ENCODE results near the gene LRRC36. TPM values are rescaled to one million over a fixed set of nuclear protein-coding genes. Genes with fewer than 3 reads are reported as not detected.
"Not testable (repeated sequence)": the region's sequence is repeated elsewhere in the genome, so short reads cannot be mapped to it uniquely, and the experiment has no call there.

LRRC36 gene
- total RNA-seq, 1 donor from 2014 or later: 2.1 TPM

DNA sequence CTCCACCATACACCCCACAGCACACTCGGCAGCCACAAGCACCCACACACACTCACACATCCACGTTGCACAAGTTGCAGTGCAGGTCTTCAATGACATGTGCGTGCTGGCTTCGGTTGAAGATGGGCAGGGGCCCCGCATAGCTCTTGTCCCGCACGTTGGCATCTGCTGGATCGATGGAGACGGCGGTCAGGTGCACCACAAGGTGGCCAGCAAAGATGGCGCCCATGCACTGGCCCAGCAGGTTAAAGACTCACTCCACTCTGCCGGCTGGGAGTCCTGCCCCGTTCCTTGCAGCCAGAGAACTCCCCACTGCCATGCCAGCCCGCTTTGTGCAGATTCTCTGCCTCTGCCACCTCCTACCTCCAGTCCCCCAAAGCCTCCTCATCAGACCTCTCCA, 74.3 kb downstream of the LRRC36 start:
- DNase-seq (ENCODE audit: low spot score): no peak

DNA sequence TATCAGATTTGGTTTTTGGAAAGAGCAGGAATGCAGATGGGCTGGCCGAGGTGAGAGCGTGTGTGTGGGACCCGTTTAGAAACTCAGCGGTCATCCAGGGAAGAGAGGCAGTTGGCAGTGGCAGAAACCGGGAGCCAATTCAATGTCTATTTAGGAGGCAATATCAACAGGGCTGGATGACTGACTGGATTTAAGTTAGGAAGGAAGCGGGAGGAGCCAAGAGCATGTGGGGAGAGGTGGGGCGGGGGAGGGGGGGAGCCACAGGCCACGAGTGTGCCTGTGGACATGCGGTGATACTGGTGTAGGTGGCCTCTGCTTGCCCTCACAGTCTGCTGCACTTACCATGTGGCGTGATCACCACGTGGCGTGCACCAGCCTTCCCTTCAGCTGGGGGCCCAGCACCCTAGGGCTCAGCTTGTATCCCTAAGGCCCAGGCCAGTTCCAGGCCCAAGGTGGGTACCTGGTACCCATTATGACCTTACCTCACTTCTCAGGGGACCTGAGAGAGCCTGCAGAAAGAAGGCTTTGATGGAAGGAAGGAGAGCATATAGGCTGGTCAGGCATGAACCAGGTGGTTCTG, 77.5 kb downstream of the LRRC36 start:
- no peak for DNase-seq (ENCODE audit: low spot score)

DNA sequence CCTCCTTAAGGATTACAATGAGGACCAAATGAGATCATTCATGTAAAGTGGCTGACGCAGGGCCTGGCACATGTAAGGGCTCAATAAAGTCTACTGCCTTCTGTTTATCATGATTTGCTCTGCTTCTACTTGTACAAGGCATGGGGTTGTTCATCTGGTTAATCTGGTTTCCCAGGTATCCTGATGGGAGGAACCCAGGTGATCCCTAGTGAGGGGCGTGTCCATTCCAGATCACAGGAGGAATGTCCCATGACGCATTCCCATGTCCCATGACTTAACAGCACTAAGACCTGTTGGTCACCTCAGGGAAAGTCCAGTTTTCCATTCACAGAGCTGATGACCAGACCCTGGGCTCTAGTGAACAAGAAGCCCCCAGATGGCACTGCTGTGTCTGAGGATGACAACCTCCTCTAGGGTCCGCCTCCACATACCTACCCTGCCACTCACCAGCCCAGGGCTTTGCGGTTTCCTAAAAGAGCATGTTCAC, 78.2 kb downstream of the LRRC36 start:
- peak; percentile 93 for DNase-seq (ENCODE audit: low spot score)

GRCh38 chr16:67405336-67405735, 78.7 kb downstream of the LRRC36 start:
- no peak for DNase-seq (ENCODE audit: low spot score)

DNA sequence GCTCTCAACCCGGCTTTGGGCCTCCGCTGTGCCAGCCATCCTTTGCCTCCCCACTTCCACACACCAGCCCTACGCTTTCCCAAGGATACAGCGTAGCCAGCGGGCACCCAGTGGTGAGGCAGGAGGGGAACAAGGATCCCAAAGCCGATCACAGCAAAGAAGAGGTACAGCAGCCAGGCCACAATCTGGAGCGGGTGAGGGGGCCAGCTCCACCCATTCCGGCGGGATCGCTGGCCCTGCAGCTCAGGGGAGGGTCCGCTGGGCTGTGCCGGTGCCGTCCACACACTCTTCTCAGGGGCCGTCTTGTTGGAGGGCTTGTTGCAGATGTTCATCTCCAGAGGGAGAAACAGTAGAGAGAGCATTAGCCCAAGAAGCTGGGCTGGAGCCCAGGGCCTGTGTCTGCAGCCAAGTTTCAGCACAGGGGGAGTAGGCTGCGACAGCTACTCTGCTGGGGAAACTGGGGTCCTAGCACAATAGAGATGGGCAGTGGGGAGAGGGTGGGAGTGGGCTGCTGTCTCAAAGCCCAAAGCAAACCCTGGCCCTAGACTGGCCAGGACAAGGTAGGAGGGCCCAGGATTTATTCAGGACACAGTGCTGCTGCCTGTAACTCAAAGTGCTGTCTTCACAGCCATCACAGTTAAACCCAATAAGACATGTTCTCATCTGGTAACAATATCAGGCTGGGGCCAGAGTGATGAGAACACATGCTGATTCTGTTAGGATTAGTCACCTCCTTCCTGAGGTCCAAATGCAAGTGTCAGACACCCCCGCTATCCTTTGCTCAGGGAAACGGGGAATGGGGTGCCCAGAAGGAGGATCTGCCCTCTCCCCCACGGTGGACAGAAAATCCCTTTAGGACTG, 79.7 kb downstream of the LRRC36 start:
- no peak for DNase-seq (ENCODE audit: low spot score)

DNA sequence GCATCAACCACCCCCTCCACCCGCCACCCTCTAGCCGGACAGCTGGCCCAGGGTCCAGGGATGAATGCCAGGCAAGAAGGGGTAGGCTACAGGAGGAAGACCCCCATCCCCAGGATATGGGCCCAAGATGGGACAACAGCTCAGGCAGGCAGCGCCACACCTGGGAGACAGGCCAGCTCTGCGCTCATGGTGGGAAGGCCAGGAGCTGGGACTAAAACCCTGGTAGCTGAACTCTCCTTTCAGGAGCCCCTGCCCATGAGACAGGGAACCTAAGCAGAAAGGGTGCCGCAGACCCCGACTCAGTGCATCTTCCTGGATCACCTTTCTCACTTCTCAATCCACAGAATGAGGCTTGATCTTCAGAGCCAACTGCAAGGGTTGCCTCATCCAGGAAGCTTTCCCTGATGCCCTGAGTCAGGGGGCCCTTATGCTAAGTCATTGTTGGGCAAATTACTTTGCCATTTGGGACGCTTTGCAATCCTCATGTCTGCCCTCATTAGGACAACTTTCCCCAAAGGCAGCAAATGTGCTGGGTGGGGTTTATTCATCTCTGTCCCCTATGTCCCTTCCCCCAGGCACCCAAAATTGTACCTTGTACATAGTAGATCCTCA, 80.7 kb downstream of the LRRC36 start:
- DNase-seq (ENCODE audit: low spot score): no peak

- no peak for DNase-seq (ENCODE audit: low spot score)
Measured at GRCh38 chr16:67407788-67408452, 81.3 kb downstream of the LRRC36 start.

DNA sequence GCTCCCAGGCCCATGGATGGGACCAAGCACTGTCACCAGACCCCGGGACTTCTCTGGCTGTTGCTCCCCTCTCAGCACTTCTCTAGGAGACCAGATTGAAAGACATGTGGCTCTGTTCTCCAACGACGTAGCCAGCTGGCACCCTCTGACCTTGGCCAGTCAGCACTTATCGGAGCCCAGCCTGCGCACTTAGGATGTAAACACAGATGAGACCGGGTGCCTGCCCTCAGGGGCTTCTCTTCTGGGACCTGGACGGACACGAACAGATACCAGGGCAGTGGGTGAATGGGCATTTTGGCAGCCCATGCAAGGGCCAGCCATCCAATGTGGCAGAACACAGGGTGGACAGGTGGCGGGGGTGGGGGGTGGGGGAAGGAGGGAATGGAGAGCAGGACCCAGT, 83.0 kb downstream of the LRRC36 start:
- no peak for DNase-seq (ENCODE audit: low spot score)

GRCh38 chr16:67411339-67411738, 84.7 kb downstream of the LRRC36 start:
- DNase-seq (ENCODE audit: low spot score): no peak

DNA sequence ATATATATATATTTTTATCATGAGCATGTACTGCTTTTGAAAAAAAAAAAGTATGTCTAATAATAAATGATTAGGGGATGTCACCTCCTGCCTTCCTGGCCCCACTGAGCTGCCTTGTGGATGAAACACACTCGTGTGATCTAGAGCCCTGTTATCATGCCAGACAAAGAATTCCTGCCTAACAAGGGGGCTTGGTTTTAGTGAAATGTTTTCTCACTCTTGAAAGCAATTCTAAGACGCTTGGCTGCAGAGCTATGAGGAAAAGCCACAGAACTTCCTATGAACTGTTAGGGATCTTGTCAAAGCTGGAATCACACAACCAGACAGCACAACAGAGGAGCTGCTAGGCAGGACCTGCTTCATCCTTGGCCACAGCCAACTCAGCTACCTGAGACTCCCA, 85.7 kb downstream of the LRRC36 start:
- no peak for DNase-seq (ENCODE audit: low spot score)

GRCh38 chr16:67413978-67414911, 87.6 kb downstream of the LRRC36 start:
- DNase-seq (ENCODE audit: low spot score): no peak

GRCh38 chr16:67415421-67415820, 88.8 kb downstream of the LRRC36 start:
- DNase-seq (ENCODE audit: low spot score): not testable (repeated sequence)

DNA sequence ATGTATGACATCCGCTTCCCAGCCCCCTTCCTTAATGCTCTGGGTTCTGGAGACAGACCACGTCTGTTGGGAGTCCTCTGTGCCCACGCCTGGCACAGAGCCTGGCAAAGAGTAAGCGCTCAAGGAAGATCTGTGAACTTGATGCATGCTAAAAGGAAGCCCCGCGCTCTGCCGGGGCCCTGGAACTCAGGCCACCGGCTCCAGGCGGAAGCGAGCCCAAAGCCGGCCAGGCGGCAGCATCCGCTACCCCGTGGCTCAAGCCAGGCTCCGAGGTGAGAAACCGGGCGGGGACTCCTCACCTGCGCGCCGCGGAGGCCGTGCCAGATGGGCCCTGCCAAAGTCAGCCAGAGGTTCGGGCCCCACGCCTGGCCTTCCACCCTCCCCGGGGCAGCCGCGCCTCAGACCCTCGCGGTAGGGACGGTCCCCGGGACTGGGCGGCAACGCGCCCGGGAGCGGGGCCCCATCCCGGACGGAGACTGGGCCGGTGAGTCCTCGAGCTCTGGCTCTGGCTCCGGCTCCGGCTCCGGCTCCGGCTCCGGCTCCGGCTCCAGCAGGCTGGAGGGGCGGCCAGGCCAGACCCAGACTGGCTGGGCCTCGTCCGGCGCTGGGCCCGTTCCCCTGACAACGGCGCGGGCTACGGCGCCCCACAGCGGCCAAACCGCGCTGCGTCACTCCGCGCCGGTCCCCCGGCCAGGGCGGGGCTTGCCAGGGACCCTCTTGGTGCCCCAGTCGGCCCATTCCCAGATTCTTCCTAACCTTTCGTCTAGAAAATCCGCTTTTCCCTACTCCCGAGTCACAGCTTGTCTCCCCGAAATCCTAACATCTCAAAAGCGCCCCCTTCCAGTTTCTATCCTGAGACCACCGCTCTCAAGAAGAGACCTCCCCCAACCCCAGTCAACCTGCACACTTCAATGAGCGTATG, 89.5 kb downstream of the LRRC36 start, which contains the start of gene ZDHHC1:
Gene ZDHHC1, minus strand, starts transcription at position 606 of the 922 bp plus-strand sequence. CDS start 8,702 bp downstream, outside the sequence.
- DNase-seq (ENCODE audit: low spot score): peak; percentile 64

DNA sequence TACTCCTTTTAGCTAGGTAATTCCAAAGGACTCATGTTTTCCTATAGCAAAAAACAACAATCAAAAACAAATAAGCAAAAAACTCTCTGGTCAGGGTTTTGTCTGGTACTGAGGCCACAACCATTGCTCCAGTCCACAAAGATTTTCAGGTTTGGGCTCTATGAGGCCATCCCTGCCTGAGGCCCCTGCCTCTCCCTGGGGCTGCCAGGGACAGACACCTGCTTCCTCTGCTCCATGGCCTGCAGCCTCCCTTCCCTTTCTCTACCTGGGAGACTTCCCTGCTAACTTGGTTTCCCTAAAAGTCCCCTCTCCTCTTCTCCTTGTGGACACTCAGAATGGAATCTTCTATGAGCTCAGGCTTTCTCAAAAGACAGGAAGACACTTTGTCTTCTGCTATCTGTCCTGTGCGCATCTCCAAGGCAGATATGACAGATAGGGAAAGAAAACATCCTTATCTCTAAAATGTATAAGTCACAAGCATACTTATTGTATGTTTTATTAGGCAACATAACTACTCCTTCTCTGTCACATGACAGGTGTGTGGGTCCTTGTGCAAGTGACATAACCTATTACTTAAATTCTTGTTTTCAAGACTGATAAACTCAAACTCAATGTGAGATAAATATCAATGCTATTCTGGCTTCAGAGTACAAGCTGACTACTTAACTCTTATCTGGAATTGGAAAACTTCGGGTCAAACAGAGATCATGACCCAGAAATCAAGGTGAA, 90.9 kb downstream of the LRRC36 start:
- no peak for DNase-seq (ENCODE audit: low spot score)

DNA sequence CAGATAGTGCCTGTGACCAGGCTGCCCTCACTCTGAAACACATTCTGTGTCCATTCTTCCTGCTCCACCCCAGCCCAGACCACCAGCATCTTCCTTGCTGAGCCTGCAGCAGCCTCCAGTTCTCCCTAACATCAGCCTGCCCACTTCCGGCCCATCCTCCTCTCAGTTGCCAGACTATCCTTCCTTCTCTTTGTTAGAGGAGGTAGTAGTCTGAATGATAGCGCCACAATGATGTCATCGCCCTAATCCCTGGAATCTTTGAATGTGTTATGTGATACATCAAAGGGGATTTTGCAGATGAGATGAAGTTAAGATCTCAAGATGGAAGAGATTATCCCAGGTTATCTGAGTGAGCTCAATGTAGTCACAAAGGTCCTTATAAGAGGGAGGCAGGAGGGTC, 92.9 kb downstream of the LRRC36 start:
- no peak for DNase-seq (ENCODE audit: low spot score)

GRCh38 chr16:67419931-67420330, 93.3 kb downstream of the LRRC36 start:
- DNase-seq (ENCODE audit: low spot score): no peak

DNA sequence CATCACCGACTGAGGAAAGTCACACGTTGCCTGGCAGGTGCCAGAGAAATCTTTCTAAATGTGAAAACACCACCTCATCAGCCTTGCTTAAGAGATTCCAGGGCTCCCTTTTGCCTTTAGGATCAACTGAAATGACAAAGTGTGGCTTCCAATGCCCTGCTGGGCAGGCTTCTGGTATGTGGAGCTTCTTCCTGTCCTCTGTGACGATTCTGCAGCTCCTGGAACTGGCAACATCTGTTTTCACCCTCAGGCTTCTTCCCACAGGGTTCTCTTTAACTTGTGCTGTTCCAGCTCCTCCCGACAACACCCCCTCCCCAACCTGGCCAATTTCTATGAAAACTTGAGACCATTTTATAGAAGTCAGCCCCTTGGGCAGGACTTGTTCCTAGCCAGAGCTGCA, 94.4 kb downstream of the LRRC36 start:
- DNase-seq (ENCODE audit: low spot score): no peak

GRCh38 chr16:67423015-67423414, 96.4 kb downstream of the LRRC36 start:
- DNase-seq (ENCODE audit: low spot score): no peak

DNA sequence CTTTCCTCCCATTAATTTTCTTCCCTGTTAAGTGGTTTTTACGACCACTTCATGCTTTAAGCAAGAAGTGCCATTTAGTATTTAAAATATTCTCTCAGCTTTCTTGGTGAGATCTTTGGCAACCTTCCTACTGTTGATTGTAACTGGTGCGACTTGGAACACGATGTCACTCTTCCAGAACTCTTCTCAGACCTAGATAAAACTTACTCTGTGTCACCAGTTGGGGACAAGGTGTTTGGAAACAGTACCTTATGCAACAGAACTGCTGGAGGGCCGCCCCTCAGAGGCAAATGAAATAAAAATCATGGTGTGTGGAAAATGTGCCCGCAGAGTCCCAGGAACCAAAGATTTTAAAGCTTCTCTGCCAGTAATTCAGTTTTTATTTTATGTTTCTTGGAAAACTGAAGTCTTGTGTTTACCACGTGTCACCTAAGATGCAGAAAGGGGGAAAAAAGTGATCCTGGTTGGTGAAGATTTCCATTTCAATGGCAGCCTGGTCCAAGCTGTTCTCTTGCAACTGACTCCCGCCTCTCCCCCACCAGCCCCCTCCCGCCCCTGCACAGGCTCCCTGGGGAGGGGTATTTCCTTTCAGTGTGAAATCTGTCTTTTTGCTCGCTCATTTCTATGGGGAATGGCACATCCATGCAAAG, 97.1 kb downstream of the LRRC36 start:
- no peak for DNase-seq (ENCODE audit: low spot score)

All from mucosa of gallbladder (tissue), 1 donor.